ENCODE results near the gene PTPRM. TPM values are rescaled to one million over a fixed set of nuclear protein-coding genes. Genes with fewer than 3 reads are reported as not detected.

PTPRM gene
- total RNA-seq, 4 donors from 2014 or later, result 22.5 to 92.5 (median 39.2) TPM

DNA sequence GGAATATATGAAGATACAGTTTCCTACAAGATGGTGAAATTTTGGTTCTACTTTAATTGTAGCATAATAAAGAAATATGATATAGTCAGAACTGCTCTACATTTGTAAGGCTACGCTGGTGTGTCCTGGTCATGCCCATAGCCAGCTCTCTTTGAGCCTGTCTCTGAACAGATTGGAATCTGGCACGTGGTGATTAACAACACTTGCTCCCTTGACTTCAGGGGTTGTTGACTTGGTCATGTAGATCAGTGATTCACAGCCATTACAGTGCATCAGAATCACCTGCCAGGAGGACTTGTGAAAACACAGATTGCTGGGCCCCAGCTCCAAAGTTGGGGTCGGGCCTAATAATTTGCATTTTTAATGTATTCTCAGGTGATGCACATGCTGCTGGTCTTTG is 80.4 kb downstream of the PTPRM start:
- no peak for TF ChIP-seq POLR2A (IDR thresholded peaks at IDR 0.05)
- no peak for TF ChIP-seq EP300 (IDR thresholded peaks at IDR 0.05; ENCODE audit: low read depth)
- TF ChIP-seq POLR2AphosphoS5 (IDR thresholded peaks at IDR 0.05), result no peak
- TF ChIP-seq, protein P1, sequence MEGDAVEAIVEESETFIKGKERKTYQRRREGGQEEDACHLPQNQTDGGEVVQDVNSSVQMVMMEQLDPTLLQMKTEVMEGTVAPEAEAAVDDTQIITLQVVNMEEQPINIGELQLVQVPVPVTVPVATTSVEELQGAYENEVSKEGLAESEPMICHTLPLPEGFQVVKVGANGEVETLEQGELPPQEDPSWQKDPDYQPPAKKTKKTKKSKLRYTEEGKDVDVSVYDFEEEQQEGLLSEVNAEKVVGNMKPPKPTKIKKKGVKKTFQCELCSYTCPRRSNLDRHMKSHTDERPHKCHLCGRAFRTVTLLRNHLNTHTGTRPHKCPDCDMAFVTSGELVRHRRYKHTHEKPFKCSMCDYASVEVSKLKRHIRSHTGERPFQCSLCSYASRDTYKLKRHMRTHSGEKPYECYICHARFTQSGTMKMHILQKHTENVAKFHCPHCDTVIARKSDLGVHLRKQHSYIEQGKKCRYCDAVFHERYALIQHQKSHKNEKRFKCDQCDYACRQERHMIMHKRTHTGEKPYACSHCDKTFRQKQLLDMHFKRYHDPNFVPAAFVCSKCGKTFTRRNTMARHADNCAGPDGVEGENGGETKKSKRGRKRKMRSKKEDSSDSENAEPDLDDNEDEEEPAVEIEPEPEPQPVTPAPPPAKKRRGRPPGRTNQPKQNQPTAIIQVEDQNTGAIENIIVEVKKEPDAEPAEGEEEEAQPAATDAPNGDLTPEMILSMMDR (IDR thresholded peaks at IDR 0.05), result no peak
- no peak for DNase-seq
- in situ Hi-C loops (cut with MboI; ENCODE audit: low pct_ligation_motif_present in 1 of 4, low pct_unique_long_range_greater_than_20kb in 1 of 4, low sequenced_read_pairs in 3 of 4) (no loop called here), intact Hi-C loops (cut with DNase I; ENCODE audit: low total_unique reads) (no loop called here)
- Histone ChIP-seq H3K27ac (no peak overlapping the region), H3K9me3 (no peaks in the 10 kb centered on the region), H3K4me1 (peaks cover 0 to 6% (median 3%) of the 10 kb centered on the region in 4 donors), H3K36me3 (no peaks in the 10 kb centered on the region), H3K27me3 (no peaks in the 10 kb centered on the region), H3K4me3 (no peak overlapping the region)
- WGBS, 2 donors (ENCODE audit: low coverage in 1 of 2), result 79 to 83% methylated on average over 1 to 3 of the region's 3 CpGs

GRCh38 chr18:7657050-7657449 is 89.9 kb downstream of the PTPRM start:
- H3K9me3 ChIP-seq, result no peaks in the 10 kb centered on the region
- DNase-seq, result no peak
- H3K27ac ChIP-seq, result no peak overlapping the region
- H3K27me3 ChIP-seq, result no peaks in the 10 kb centered on the region
- H3K36me3 ChIP-seq, result no peaks in the 10 kb centered on the region
- H3K4me1 ChIP-seq, result no peaks in the 10 kb centered on the region
- no peak for TF ChIP-seq EP300 (IDR thresholded peaks at IDR 0.05; ENCODE audit: low read depth)
- TF ChIP-seq, protein P1 (IDR thresholded peaks at IDR 0.05), result no peak
- no peak for TF ChIP-seq POLR2AphosphoS5 (IDR thresholded peaks at IDR 0.05)
- no peak for TF ChIP-seq POLR2A (IDR thresholded peaks at IDR 0.05)
- intact Hi-C loops (cut with DNase I; ENCODE audit: low total_unique reads) (no loop called here), in situ Hi-C loops (cut with MboI; ENCODE audit: low pct_ligation_motif_present in 1 of 4, low pct_unique_long_range_greater_than_20kb in 1 of 4, low sequenced_read_pairs in 3 of 4) (no loop called here)
- H3K4me3 ChIP-seq, result no peak overlapping the region
- WGBS, 2 donors (ENCODE audit: low coverage in 1 of 2), result 53 to 64% methylated on average over 5 to 6 of the region's 6 CpGs

DNA sequence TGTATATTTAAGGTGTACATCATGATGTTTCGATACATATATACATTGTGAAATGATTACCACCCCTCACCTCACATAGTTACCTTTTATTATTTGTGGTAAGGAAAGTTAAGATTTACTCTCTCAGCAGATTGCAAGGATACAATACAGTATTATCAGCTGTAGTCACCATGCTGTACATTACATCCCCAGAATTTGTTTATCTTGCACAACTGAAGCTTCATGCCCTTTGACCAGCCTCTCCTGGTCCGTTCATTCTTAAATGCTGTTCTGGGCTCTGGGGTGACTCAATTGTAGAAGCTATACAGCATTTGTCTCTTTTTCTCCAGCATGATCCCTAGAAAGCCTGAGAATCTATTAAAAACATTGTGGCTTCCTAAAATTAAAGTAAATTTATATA is 90.8 kb downstream of the PTPRM start:
- intact Hi-C loops (cut with DNase I; ENCODE audit: low total_unique reads), result no loop called here
- no peak for DNase-seq
- Histone ChIP-seq H3K4me1 (no peaks in the 10 kb centered on the region), H3K9me3 (no peaks in the 10 kb centered on the region), H3K27ac (no peak overlapping the region), H3K4me3 (no peak overlapping the region), H3K36me3 (no peaks in the 10 kb centered on the region), H3K27me3 (no peaks in the 10 kb centered on the region)
- WGBS, 2 donors (ENCODE audit: low coverage in 1 of 2), result 60 to 62% methylated on average over 2 of the region's 2 CpGs
- in situ Hi-C loops (cut with MboI; ENCODE audit: low pct_ligation_motif_present in 1 of 4, low pct_unique_long_range_greater_than_20kb in 1 of 4, low sequenced_read_pairs in 3 of 4), result no loop called here
- TF ChIP-seq POLR2A (IDR thresholded peaks at IDR 0.05), result no peak
- no peak for TF ChIP-seq EP300 (IDR thresholded peaks at IDR 0.05; ENCODE audit: low read depth)
- TF ChIP-seq POLR2AphosphoS5 (IDR thresholded peaks at IDR 0.05), result no peak
- TF ChIP-seq, protein P1 (IDR thresholded peaks at IDR 0.05), result no peak

DNA sequence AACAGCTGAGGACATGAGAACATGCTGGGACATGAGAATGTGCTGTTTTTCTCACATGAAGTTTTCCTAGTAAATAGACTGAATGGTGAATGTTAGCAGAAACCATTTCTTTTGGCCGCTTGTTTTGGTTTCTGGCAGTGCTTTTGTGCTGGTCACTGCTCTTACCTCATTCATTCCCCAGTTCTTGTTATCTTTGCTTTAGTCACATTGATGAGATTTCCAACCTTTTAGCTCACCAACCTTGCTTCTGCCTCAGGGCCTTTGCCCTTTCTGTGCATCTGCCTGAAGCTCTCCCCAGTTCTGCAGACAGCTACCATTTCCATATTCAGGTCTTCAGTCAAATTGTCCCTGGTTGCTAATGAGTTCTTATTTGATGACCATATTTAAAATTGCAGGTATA is 91.6 kb downstream of the PTPRM start:
- H3K36me3 ChIP-seq, result no peaks in the 10 kb centered on the region
- H3K4me3 ChIP-seq, result no peak overlapping the region
- WGBS, 2 donors (ENCODE audit: low coverage in 1 of 2), result 89 to 92% methylated on average over 1 of the region's 1 CpG
- no peaks in the 10 kb centered on the region for H3K27me3 ChIP-seq
- in situ Hi-C loops (cut with MboI; ENCODE audit: low pct_ligation_motif_present in 1 of 4, low pct_unique_long_range_greater_than_20kb in 1 of 4, low sequenced_read_pairs in 3 of 4) (no loop called here), intact Hi-C loops (cut with DNase I; ENCODE audit: low total_unique reads) (no loop called here)
- TF ChIP-seq EP300 (IDR thresholded peaks at IDR 0.05; ENCODE audit: low read depth) (no peak), POLR2A (IDR thresholded peaks at IDR 0.05) (no peak), POLR2AphosphoS5 (IDR thresholded peaks at IDR 0.05) (no peak)
- TF ChIP-seq, protein P1 (IDR thresholded peaks at IDR 0.05), result no peak
- DNase-seq, result no peak
- no peaks in the 10 kb centered on the region for H3K4me1 ChIP-seq
- H3K9me3 ChIP-seq, result no peaks in the 10 kb centered on the region
- H3K27ac ChIP-seq, result no peak overlapping the region
